ENCODE results near the gene MTRF1.

DNA sequence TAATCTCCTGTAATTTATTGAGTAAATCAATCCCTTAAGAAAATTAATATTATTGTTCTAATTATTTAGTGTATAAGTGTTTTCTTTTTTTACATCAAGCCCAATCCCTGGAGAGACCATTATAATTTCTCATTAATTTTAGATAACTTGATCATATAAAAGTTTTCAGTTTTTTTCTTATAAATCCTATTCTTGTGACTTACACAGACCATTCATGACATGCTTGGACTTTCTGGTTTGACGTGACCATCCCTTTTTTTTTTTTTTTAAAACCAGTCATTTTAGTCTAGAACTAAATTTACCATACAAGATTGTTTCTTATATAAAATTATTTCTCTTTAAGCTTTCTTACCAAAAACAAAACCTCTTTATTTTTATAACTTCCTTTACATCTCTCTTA is 5.4 kb upstream of the MTRF1 start:
- TF ChIP-seq EZH2 (IDR thresholded peaks at IDR 0.05), result no peak
- TF ChIP-seq, protein P1, sequence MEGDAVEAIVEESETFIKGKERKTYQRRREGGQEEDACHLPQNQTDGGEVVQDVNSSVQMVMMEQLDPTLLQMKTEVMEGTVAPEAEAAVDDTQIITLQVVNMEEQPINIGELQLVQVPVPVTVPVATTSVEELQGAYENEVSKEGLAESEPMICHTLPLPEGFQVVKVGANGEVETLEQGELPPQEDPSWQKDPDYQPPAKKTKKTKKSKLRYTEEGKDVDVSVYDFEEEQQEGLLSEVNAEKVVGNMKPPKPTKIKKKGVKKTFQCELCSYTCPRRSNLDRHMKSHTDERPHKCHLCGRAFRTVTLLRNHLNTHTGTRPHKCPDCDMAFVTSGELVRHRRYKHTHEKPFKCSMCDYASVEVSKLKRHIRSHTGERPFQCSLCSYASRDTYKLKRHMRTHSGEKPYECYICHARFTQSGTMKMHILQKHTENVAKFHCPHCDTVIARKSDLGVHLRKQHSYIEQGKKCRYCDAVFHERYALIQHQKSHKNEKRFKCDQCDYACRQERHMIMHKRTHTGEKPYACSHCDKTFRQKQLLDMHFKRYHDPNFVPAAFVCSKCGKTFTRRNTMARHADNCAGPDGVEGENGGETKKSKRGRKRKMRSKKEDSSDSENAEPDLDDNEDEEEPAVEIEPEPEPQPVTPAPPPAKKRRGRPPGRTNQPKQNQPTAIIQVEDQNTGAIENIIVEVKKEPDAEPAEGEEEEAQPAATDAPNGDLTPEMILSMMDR (IDR thresholded peaks at IDR 0.05), result no peak

Data from neural progenitor cell (in vitro differentiated cells).